ENCODE measurements around the gene CD109. TPM values are rescaled to one million over a fixed set of nuclear protein-coding genes. Genes with fewer than 3 reads are reported as not detected.

CD109 gene
- total and polyA plus RNA-seq, 2 experiments from 2014 or later = 3.0 to 8.2 TPM

- no peaks in the 10 kb centered on the region for H3K79me2 ChIP-seq
- 80% methylated on average over 1 of the region's 1 CpG for WGBS (ENCODE audit: low lambda C conversion rate, missing lambda C conversion rate)
- no peaks in the 10 kb centered on the region for H3K9me3 ChIP-seq (ENCODE audit: low read depth)
- H3K27ac ChIP-seq = no peak overlapping the region
- H4K20me1 ChIP-seq (ENCODE audit: insufficient read depth, poor library complexity, severe bottlenecking) = no peaks in the 10 kb centered on the region
- H3K36me3 ChIP-seq (replicated peaks; ENCODE audit: insufficient read depth, low read depth) = no peaks in the 10 kb centered on the region
- H3K27me3 ChIP-seq = no peaks in the 10 kb centered on the region
- H2AFZ ChIP-seq = no peak overlapping the region
- H3K4me1 ChIP-seq (ENCODE audit: insufficient read depth) = no peaks in the 10 kb centered on the region
- TF ChIP-seq EZH2 (IDR thresholded peaks at IDR 0.05; ENCODE audit: borderline replicate concordance) (no peak), CTCF (IDR thresholded peaks at IDR 0.05; ENCODE audit: poor library complexity) (no peak), EZH2phosphoT487 (IDR thresholded peaks at IDR 0.05; ENCODE audit: low read depth, severe bottlenecking, unreplicated experiment) (no peak)
- no peak overlapping the region for H3K4me3 ChIP-seq
- H3K4me2 ChIP-seq = no peak overlapping the region
- H3K9me2 ChIP-seq (replicated peaks; ENCODE audit: insufficient read depth) = no peaks in the 10 kb centered on the region
- DNase-seq (ENCODE audit: low spot score) = no peak
Observed at GRCh38 chr6:73860303-73860702, 164.3 kb downstream of the CD109 start.

GRCh38 chr6:73866305-73866704 is 170.3 kb downstream of the CD109 start:
- no peak overlapping the region for H3K4me2 ChIP-seq
- no peaks in the 10 kb centered on the region for H3K79me2 ChIP-seq
- H3K4me1 ChIP-seq (ENCODE audit: insufficient read depth) = no peaks in the 10 kb centered on the region
- H3K36me3 ChIP-seq (replicated peaks; ENCODE audit: insufficient read depth, low read depth) = no peaks in the 10 kb centered on the region
- no peaks in the 10 kb centered on the region for H3K9me3 ChIP-seq (ENCODE audit: low read depth)
- no peak overlapping the region for H3K27ac ChIP-seq
- H3K27me3 ChIP-seq = no peaks in the 10 kb centered on the region
- H3K4me3 ChIP-seq = no peak overlapping the region
- no peaks in the 10 kb centered on the region for H3K9me2 ChIP-seq (replicated peaks; ENCODE audit: insufficient read depth)
- no peak for DNase-seq (ENCODE audit: low spot score)
- no peak overlapping the region for H2AFZ ChIP-seq
- no peak for TF ChIP-seq EZH2phosphoT487 (IDR thresholded peaks at IDR 0.05; ENCODE audit: low read depth, severe bottlenecking, unreplicated experiment)
- TF ChIP-seq CTCF (IDR thresholded peaks at IDR 0.05; ENCODE audit: poor library complexity) = no peak
- no peaks in the 10 kb centered on the region for H4K20me1 ChIP-seq (ENCODE audit: insufficient read depth, poor library complexity, severe bottlenecking)

GRCh38 chr6:73867411-73867810 is 171.4 kb downstream of the CD109 start:
- no peak overlapping the region for H3K4me3 ChIP-seq
- no peak for DNase-seq (ENCODE audit: low spot score)
- H3K79me2 ChIP-seq = no peaks in the 10 kb centered on the region
- H3K27me3 ChIP-seq = no peaks in the 10 kb centered on the region
- H3K9me2 ChIP-seq (replicated peaks; ENCODE audit: insufficient read depth) = no peaks in the 10 kb centered on the region
- WGBS (ENCODE audit: low lambda C conversion rate, missing lambda C conversion rate) = 79% methylated on average over 3 of the region's 3 CpGs
- no peak overlapping the region for H3K27ac ChIP-seq
- no peak for TF ChIP-seq EZH2 (IDR thresholded peaks at IDR 0.05; ENCODE audit: borderline replicate concordance)
- no peak for TF ChIP-seq EZH2phosphoT487 (IDR thresholded peaks at IDR 0.05; ENCODE audit: low read depth, severe bottlenecking, unreplicated experiment)
- TF ChIP-seq CTCF (IDR thresholded peaks at IDR 0.05; ENCODE audit: poor library complexity) = no peak
- no peaks in the 10 kb centered on the region for H3K36me3 ChIP-seq (replicated peaks; ENCODE audit: insufficient read depth, low read depth)
- no peaks in the 10 kb centered on the region for H3K4me1 ChIP-seq (ENCODE audit: insufficient read depth)
- H3K4me2 ChIP-seq = no peak overlapping the region
- H2AFZ ChIP-seq = no peak overlapping the region
- no peaks in the 10 kb centered on the region for H4K20me1 ChIP-seq (ENCODE audit: insufficient read depth, poor library complexity, severe bottlenecking)
- H3K9me3 ChIP-seq (ENCODE audit: low read depth) = no peaks in the 10 kb centered on the region

- Histone ChIP-seq H3K4me1 (ENCODE audit: insufficient read depth) (no peaks in the 10 kb centered on the region), H2AFZ (no peak overlapping the region), H3K4me3 (no peak overlapping the region), H3K9me2 (replicated peaks; ENCODE audit: insufficient read depth) (no peaks in the 10 kb centered on the region), H3K27me3 (no peaks in the 10 kb centered on the region), H3K36me3 (replicated peaks; ENCODE audit: insufficient read depth, low read depth) (no peaks in the 10 kb centered on the region), H3K4me2 (no peak overlapping the region), H4K20me1 (ENCODE audit: insufficient read depth, poor library complexity, severe bottlenecking) (no peaks in the 10 kb centered on the region), H3K9me3 (ENCODE audit: low read depth) (no peaks in the 10 kb centered on the region), H3K79me2 (no peaks in the 10 kb centered on the region), H3K27ac (no peak overlapping the region)
- WGBS (ENCODE audit: low lambda C conversion rate, missing lambda C conversion rate) = 88% methylated on average over 3 of the region's 3 CpGs
- peak; percentile 10 for DNase-seq (ENCODE audit: low spot score)
- no peak for TF ChIP-seq CTCF (IDR thresholded peaks at IDR 0.05; ENCODE audit: poor library complexity)
Observed at GRCh38 chr6:73870907-73871306, 174.9 kb downstream of the CD109 start.

All from hepatocyte (in vitro differentiated cells).